ENCODE data around the gene CDKAL1. TPM values are rescaled to one million over a fixed set of nuclear protein-coding genes. Genes with fewer than 3 reads are reported as not detected.

CDKAL1 gene
- total RNA-seq, 1 donor: 20.0 TPM

DNA sequence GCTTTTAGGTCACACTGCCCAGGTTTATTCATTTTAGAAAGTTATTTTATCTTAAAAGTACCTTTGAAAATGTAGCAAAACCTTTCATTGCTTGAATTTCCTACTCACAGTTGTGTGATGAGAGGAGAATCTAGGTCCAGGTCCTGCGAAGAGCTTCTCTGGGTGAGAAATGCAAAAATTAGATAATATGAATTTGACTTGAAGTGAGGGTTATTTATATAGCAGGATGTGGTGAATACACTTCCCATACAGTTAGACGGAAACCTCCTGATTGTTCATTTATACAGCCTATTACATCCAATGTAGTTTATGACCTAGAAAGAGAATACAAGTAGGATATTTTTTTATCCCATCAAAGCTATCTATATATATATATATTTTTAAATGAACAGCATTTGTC, 30.5 kb downstream of the CDKAL1 start:
- no peak overlapping the region for H3K4me3 ChIP-seq (ENCODE audit: low read depth, low read length)
- no peak for TF ChIP-seq CTCF (IDR thresholded peaks at IDR 0.05; ENCODE audit: insufficient read depth, low read length)
- no peak for DNase-seq (ENCODE audit: low read depth)

GRCh38 chr6:20565342-20565741, 31.1 kb downstream of the CDKAL1 start:
- H3K4me3 ChIP-seq (ENCODE audit: low read depth, low read length): no peak overlapping the region
- DNase-seq (ENCODE audit: low read depth): no peak
- TF ChIP-seq CTCF (IDR thresholded peaks at IDR 0.05; ENCODE audit: insufficient read depth, low read length): no peak

DNA sequence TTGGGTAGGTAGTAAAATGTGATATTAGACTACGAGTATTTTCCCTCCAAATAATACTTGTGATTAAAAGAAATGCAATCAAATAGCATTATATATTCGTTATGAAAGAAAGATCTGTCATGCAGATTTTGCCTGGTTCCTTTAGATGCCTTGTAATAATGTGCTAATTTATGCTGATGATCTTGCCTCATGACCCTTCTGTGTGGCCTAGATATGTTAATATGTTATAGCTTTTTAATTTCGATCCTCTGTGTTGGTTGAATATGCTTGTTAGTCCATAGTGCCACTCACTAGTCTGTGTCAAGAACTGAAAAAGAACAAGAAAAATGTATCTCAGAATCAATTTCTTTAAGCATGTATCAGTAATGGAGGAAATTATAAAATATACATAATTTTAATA, 31.9 kb downstream of the CDKAL1 start:
- no peak for DNase-seq (ENCODE audit: low read depth)
- no peak for TF ChIP-seq CTCF (IDR thresholded peaks at IDR 0.05; ENCODE audit: insufficient read depth, low read length)
- H3K4me3 ChIP-seq (ENCODE audit: low read depth, low read length): no peak overlapping the region

DNA sequence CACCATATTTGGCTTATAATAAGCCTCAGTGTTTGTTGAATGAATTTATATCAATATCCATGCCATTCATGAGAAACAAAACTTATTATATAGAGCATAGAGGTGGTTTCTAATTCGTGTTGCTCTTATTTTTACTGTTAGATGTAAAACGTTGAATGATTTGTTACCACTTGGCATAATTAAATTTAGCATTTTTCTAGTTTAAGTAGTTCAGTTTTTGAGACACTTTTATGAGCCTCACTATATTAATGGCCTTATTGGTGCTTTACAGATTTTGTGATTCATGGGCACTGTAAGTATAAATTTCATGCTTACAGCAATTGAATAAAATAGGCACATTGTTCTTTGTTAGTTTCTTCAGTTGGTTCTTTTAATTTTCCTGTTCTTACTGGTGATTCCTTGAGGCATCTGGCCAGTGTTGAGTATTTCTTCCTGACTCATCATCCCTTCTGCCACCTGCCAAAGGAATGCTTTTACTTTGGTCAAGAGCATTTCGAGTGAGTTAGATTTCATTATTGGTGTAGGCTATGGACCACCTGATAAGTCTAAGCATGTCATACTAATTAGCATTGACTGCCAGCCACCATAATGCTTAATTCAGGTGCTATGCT, 34.8 kb downstream of the CDKAL1 start:
- H3K4me3 ChIP-seq (ENCODE audit: low read depth, low read length): no peak overlapping the region
- DNase-seq (ENCODE audit: low read depth): peak; percentile 20
- no peak for TF ChIP-seq CTCF (IDR thresholded peaks at IDR 0.05; ENCODE audit: insufficient read depth, low read length)

- DNase-seq (ENCODE audit: low read depth): no peak
- no peak overlapping the region for H3K4me3 ChIP-seq (ENCODE audit: low read depth, low read length)
- TF ChIP-seq CTCF (IDR thresholded peaks at IDR 0.05; ENCODE audit: insufficient read depth, low read length): no peak
Measured at GRCh38 chr6:20571261-20571660, 37.0 kb downstream of the CDKAL1 start.

DNA sequence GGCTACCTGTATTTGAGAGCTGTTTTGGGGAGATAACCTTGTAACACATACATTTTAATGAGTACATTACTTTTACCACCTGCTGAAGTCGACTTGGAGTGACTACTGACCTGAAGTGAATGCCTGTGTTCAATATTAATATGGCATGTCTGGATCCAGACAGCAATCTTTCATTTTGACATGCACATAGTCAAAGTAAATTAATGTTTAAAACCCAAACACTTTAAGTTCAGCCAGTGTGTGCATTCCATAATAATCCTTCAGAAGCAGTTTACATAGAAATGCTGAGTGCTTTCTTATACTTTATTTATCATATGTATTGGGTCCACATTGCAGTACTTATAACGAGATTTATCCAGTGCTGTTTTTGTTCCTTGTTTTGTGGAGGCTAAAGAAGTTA, 38.0 kb downstream of the CDKAL1 start:
- H3K4me3 ChIP-seq (ENCODE audit: low read depth, low read length): no peak overlapping the region

More for the DNA sequence above, 38.0 kb downstream of the CDKAL1 start:
- no peak for DNase-seq (ENCODE audit: low read depth)
- TF ChIP-seq CTCF (IDR thresholded peaks at IDR 0.05; ENCODE audit: insufficient read depth, low read length): no peak
